Transverse colon (tissue), 4 donors: ENCODE data around the gene PTBP1.

Source experiments
- CTCF ChIP-seq, 5 experiments: fragments of 200-600 bp in 3 of 5; fragments of 450-650 bp in 2 of 5; sonication (generic) in 3 of 5; IDR thresholded peaks; 1 replicate in 2 of 5; 2 replicates in 3 of 5; pipeline ENCODE4 v1.5.1; 2016 to 2017; ENCODE audit warnings: antibody characterized with exemption in 5 of 5, inconsistent platforms in 3 of 5, mild to moderate bottlenecking in 2 of 5, moderate library complexity in 1 of 5
- EP300 ChIP-seq: sonication (generic); formaldehyde crosslinking; IDR thresholded peaks from one replicate; pipeline ENCODE4 v1.6.1; 2017; ENCODE audit warnings: antibody characterized with exemption, low read depth
- POLR2AphosphoS5 ChIP-seq, 3 donors: sonication (generic); formaldehyde crosslinking; IDR thresholded peaks; one replicate each; pipeline ENCODE4 v1.6.1; 2016; ENCODE audit warnings: antibody characterized with exemption in 3 of 3

- no peak for TF ChIP-seq POLR2AphosphoS5 (IDR thresholded peaks at IDR 0.05)
- TF ChIP-seq CTCF (IDR thresholded peaks at IDR 0.05), result no peak
- no peak for TF ChIP-seq EP300
These were observed 24.4 kb upstream of the PTBP1 start for GRCh38 chr19:772730-773436.
